ENCODE measurements around the gene MCTP2.

Gene MCTP2

DNA sequence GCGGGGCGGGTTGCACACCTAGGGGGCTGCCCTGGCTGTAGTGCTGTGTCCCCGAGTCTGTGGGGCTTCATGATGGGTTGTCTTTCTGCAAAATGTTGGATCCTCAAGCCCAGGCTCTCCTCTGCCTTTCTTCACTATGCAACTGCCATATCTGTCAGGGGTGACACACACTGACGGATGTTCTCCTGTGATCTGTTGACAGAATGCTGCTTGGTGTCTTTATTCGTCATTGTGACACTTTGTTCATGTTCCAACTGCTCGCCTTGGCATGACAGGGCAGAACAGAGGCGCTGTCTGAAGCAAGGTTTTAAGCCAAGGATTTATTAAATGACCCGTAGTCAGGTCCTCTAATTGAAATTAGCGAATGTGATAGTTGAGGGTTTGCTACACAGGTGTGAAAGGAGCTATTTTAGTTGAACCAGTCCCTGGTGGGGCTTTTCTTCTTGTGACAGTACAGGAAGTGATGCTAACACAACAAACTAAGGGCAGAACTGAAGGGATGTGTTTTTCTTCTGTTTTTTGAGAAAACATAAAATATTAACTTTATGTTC, 173.4 kb downstream of the MCTP2 start:
- ChIA-PET CTCF (no interaction called here), POLR2A (ENCODE audit: low non-redundant PET) (no interaction called here)
- TF ChIP-seq, protein P1, sequence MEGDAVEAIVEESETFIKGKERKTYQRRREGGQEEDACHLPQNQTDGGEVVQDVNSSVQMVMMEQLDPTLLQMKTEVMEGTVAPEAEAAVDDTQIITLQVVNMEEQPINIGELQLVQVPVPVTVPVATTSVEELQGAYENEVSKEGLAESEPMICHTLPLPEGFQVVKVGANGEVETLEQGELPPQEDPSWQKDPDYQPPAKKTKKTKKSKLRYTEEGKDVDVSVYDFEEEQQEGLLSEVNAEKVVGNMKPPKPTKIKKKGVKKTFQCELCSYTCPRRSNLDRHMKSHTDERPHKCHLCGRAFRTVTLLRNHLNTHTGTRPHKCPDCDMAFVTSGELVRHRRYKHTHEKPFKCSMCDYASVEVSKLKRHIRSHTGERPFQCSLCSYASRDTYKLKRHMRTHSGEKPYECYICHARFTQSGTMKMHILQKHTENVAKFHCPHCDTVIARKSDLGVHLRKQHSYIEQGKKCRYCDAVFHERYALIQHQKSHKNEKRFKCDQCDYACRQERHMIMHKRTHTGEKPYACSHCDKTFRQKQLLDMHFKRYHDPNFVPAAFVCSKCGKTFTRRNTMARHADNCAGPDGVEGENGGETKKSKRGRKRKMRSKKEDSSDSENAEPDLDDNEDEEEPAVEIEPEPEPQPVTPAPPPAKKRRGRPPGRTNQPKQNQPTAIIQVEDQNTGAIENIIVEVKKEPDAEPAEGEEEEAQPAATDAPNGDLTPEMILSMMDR (conservative IDR thresholded peaks at IDR 0.05; ENCODE audit: low read depth) = no peak
- DNase-seq (ENCODE audit: low spot score) = no peak
- H3K27ac ChIP-seq = no peak overlapping the region

DNA sequence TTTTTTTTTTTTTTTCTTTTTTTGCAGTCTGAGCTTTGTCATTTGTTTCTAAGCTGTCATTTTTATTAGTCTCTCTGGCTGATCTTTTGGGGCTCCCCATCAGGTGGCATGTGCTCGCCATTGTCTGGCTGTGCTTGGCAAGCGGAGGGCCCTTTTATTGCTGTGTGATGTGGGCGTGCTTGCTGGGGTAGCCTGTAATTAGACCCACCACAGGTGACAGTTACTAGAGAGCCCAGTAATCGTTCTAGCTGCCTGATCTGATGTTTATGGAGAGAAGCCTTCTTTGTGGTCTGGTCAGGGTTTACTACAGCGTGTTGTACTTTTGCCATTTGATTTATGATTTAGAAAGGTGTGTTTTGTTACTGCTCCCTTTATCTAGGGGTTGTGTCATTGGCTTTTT, 179.9 kb downstream of the MCTP2 start:
- no peak for DNase-seq (ENCODE audit: low spot score)
- H3K27ac ChIP-seq = no peak overlapping the region
- ChIA-PET CTCF (interaction anchor here (0.6 to 0.8 kb wide), 2 partner anchors 79 to 171 kb away, joined by 3 to 4 read pairs; no protein-coding TSS in a partner anchor), POLR2A (ENCODE audit: low non-redundant PET) (no interaction called here)
- TF ChIP-seq, protein P1 (conservative IDR thresholded peaks at IDR 0.05; ENCODE audit: low read depth) = no peak

DNA sequence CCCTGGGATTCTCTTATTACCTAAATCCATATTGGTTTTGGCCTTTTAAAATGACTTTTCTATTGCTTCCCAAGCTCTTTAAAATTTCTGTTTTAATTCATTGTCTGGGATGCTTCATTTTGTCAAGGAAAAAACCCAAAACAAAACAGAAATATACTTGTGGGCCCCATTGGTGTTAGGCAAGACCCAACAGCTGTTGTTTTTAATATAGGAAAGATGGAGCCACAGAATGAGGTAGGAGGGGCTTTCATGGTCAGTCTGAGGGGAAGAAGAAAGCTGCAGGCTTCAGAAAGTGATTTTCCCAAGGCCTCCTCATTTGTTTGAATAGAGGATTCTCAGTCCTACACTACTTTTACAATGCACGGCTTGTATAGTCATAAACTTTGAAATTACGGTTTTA, 180.5 kb downstream of the MCTP2 start:
- no peak overlapping the region for H3K27ac ChIP-seq
- POLR2A ChIA-PET (ENCODE audit: low non-redundant PET) = no interaction called here
- no peak for DNase-seq (ENCODE audit: low spot score)
- CTCF ChIA-PET = interaction anchor here (0.6 to 1.8 kb wide), 3 partner anchors 79 to 171 kb away, joined by 3 to 6 read pairs (median 4); no protein-coding TSS in a partner anchor
- TF ChIP-seq, protein P1 (conservative IDR thresholded peaks at IDR 0.05; ENCODE audit: low read depth) = no peak

DNA sequence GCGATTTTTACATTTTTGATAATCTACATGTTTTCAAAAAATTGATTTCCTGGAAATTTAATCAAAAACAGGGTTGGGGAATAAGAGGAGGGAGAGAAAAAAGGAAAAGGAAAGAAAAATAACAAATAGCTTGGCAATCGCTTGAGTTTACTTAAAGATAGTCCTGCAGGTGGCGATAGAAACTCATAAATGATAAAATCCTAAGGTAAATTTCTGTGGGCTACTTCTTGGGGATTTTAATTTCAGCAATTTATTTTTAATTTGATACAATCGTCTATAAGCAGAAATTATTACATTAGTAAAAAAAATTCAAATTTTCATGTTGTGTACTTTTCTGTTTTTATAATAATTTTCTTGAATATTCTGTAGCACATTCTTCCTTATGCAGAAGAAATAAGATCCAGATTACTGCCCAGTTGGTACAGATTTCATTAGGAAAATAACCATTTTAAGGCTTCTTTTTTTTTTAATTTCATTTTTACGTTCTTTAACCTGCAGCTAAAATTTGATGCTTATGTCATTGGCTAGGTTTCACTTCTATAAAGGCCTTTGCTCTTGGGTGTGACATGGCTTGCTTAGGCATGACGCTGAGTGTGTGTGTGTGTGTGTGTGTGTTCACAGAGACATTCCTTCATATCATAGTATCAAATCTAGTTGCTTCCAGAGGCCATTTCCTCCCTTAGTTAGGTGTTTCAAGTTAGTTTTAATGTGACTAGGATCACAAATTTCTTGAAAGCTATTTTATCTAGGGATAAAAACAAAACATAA, 181.8 kb downstream of the MCTP2 start:
- ChIA-PET POLR2A (ENCODE audit: low non-redundant PET) (no interaction called here), CTCF (interaction anchor here (0.6 to 1.8 kb wide), 8 partner anchors 13 to 1233 kb away, joined by 3 to 7 read pairs (median 5); no protein-coding TSS in a partner anchor)
- TF ChIP-seq, protein P1 (conservative IDR thresholded peaks at IDR 0.05; ENCODE audit: low read depth) = peak; percentile 76
- no peak overlapping the region for H3K27ac ChIP-seq
- DNase-seq (ENCODE audit: low spot score) = peak; percentile 7

DNA sequence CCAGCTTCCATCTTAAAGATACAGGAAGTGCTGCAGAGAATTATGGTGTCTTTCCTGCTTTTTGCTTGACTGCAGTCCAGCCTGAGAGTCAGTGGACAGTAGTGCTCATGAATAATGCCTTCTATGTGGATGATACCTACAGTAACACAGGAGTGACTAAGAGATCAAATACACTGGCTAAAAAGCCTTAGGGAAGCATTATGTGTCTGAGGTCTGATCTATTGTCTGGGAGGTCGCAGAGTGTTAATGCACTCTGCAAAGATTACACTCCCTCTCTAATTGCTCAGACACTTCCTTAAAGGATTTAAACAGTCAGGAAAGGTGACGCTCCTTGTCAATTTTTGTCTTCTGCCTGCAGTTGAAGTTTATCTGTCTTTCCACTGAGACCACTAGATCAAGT, 183.6 kb downstream of the MCTP2 start:
- DNase-seq (ENCODE audit: low spot score) = no peak
- TF ChIP-seq, protein P1 (conservative IDR thresholded peaks at IDR 0.05; ENCODE audit: low read depth) = no peak
- ChIA-PET POLR2A (ENCODE audit: low non-redundant PET) (no interaction called here), CTCF (interaction anchor here (0.7 kb wide), 1 partner anchor 262 kb away, joined by 3 read pairs; no protein-coding TSS in a partner anchor)
- H3K27ac ChIP-seq = no peak overlapping the region

DNA sequence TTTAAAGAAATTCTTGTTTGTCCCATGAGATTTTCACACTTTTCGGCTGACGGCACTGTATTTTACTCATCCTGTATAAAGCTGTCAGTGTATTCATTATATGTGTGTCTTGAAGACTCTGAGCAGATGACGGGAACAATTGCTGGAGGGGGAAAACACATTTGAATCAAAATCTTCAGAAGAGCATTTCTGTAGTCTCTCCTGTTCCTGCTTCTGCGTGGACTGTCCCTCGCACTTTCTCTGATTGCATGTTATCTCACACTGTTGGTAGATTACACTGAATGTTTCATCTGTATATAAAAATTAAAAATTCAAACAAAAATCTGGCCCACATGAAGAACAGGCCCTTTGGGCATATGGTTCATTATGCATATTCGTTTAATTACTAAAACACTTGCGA, 184.9 kb downstream of the MCTP2 start:
- no peak overlapping the region for H3K27ac ChIP-seq
- no peak for DNase-seq (ENCODE audit: low spot score)
- POLR2A ChIA-PET (ENCODE audit: low non-redundant PET) = no interaction called here
- TF ChIP-seq, protein P1 (conservative IDR thresholded peaks at IDR 0.05; ENCODE audit: low read depth) = no peak
- CTCF ChIA-PET = interaction anchor here (0.7 to 1.2 kb wide), 2 partner anchors 160 to 1715 kb away, joined by 3 to 6 read pairs; no protein-coding TSS in a partner anchor

All from RWPE1 (cell line).